Stimulated activated CD8-positive, alpha-beta memory T cell treated with anti-CD3 and anti-CD28 coated beads, Interleukin-7, amount 100 ng/mL, for 1 hour (primary cell): ENCODE data around the gene NOTCH4.
"Not testable (repeated sequence)": the region's sequence is repeated elsewhere in the genome, so short reads cannot be mapped to it uniquely, and the experiment has no call there.

Experiments used
- DNase-seq, 2 donors: peaks; one replicate each; pipeline ENCODE4 v3.0.0-alpha.2; 2020; ENCODE audit warnings: low read depth in 2 of 2

NOTCH4 gene

GRCh38 chr6:32216998-32217397, 6.9 kb downstream of the NOTCH4 start:
- no peak for DNase-seq

- DNase-seq, result no peak
These were observed 7.6 kb downstream of the NOTCH4 start for GRCh38 chr6:32216285-32216684.

GRCh38 chr6:32215617-32216016, 8.2 kb downstream of the NOTCH4 start:
- DNase-seq, result no peak

GRCh38 chr6:32214126-32214525, 9.7 kb downstream of the NOTCH4 start:
- DNase-seq, result no peak

DNA sequence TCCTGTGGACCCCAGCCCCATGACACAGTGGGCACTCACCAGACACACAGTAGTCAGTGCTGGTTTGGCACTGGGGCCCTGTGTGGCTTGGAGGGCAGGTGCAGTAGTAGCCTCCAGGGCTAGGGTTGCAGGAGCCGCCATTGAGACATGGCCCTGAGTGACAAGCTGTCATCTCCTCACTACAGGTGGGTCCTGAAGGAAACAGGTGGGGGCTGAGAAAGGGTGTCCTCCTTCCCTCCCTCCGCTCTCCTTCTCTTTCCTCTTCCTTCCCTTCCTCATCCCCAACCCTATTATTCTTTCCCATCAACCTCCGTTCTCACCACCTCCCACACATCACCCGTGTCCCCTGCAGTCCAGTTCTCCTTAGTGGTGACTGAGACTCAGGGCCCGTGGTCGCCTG, 10.2 kb downstream of the NOTCH4 start:
- DNase-seq, result no peak

DNA sequence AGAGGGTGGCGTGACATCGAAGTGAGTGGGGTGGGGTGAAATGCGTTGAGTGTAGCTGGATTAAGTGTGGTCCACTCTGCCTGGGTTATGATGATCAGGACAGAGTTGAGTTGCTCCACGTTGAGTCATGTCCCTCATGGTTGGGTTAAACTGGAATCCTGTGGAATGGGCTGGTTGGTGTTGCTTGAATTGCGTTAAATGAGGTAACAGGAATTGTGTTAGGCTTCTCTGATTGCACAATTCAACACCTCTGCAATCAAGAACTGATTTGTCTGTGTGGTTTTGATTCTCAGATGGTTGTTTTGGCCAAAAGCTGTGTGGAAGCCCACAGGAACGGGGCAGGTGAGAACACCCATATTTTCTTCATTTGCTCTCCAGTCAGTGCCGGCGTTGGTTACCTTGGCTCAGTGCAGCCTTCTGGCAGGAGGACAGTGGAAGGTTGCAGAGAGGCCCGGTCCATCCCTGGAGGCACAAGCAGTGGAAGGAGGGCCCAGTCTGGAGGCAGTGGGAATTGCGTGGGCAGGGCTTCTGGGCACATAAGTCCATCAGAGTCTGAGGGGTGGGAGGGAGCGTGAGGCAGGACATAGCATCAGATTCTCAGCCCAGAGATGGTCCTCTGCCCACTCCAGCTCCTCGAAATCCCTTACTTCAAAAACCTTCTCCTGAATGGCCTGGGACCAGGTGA, 11.6 kb downstream of the NOTCH4 start:
- no peak for DNase-seq

DNA sequence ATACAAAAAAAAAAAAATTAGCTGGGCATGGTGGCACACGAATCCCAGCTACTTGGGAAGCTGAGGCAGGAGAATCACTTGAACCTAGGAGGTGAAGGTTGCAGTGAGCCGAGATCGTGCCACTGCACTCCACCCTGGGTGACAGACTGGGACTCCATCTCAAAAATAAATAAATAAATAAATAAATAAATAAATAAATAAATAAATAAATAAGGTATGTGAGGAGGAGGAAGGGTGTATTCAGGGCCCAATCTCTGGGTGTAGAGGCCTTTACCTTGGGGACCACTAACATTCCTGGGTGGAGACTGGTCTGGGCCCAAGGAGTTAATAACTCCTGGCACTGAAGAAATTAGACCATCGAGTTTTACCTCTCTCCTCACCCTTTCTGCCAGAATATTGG, 12.4 kb downstream of the NOTCH4 start:
- DNase-seq, result not testable (repeated sequence)

DNA sequence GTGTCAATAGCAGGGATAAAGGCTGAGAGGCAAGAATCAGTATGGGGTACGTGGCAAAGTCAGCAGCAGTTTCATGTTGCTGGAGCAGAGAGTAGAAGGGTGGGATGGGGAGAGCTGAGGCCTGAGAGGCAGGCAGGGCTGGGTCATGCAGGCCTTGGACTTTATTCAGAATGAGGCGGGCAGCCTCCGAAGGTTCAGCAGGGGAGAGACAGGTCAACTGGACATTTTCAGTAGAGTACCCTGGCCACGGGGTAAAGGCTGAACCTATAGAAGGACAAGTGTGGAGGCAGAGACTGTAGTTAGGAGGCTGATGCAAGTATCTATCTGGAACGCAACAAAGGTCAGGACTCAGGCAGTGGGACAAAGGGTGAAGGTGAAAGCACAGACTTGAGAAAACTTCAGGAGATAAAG, 13.7 kb downstream of the NOTCH4 start:
- no peak for DNase-seq

GRCh38 chr6:32208996-32209395, 14.9 kb downstream of the NOTCH4 start:
- no peak for DNase-seq

DNA sequence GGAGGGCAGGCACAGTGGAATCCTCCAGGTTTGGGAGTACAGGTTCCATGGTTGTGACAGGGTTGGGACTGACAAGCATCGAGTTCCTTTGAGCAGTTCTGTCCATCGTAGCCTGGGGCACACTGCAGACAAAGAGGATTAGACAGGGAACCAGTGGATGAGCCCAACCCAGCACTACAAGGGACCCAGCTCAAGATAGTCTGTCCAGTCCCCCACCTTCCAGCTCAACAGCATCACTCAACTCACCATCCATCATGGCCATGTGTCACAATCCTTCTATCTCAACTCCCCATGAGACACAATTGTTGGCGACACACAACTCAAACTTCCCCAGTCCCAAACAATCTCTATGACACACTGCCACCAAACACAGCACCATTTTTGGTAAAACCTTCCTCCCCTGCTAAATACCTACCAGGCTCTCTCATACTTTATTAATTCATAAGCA, 19.6 kb downstream of the NOTCH4 start:
- DNase-seq, result no peak

DNA sequence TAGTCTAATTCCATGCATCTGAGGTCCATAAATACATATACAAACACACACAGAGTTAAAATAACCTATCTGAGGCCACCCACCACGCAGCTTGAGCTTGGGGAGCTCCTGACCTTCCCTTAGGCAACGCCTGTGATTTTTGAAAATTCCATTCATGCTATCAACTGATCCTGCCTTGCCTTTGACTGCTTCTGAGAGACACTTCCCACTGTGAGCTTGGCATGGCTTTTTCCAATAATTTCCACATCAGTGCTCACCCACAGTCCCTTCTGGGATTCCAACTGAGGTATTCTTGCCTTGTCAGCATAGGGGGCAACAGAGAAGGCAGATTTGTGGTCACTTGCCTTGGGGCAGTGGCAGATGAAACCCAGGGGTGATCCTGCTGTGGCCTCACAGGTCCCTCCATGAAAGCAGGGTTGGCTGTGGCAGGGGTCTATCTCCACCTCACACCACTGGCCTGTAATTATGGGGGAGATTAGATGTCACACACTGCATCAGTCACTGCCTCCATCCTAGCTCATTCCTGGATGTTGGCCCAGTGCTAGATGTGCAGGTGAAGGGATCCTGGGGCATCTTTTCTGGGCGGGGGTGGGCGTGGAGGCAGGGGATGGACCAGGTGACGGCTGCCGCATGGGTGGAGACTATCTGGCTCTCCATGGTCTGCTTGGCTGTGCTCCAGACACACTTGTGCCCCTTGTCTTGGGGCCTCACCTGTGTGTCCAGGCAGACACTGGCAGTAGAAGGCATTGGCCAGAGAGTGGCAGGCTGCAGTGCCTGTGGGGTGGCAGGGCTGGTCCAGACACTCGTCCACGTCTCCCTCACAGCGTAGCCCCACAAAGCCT, 20.2 kb downstream of the NOTCH4 start:
- no peak for DNase-seq

- DNase-seq, result no peak
These were observed 21.7 kb downstream of the NOTCH4 start for GRCh38 chr6:32202186-32202585.

GRCh38 chr6:32200711-32201475, 23.0 kb downstream of the NOTCH4 start:
- no peak for DNase-seq

- DNase-seq, result no peak
These were observed 25.0 kb downstream of the NOTCH4 start for GRCh38 chr6:32198866-32199265.

- no peak for DNase-seq
These were observed 25.5 kb downstream of the NOTCH4 start for GRCh38 chr6:32198345-32198696.

DNA sequence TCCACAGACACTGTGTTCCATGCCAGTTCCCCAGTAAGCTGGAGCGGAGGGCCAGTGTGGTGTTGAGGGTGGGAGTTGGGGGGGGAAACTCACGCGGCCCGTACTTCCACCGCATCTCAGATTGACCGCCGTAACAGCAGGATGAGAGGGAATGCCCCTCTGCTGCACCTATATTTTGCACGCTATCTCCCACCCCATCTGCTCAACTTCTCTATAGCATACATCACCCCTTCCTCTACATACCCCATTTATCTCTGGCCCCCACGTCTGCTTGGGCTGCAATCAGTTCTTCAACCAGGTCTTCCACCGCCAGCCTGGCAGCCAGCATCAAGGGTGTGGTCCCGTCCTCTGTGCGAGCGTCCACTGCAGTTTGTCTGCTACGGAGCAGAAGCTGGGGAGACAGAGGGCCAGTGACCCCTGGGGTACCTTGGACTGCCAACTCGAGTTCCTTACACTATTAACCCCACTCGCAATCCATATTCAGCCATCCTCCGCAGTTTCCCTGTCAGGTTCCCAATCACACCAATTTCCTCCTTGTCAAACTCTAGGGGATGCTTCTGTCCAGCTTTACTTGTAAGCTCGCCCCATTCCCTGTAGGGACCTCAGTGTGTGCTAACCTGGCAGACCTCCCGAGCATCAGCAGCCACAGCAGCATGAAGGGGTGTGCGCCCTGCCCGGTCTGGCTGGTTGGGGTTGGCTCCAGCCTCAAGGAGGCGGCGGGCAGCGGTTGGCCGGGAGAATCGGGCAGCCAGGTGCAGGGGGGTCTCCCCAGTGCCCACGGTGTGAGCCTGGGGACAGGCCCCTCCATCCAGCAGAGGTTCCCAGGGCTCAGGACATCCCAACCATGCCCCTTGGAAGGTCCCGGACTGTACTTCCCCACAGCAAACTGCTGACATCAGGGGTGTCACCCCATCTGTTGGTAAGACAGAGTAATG, 26.9 kb downstream of the NOTCH4 start:
- no peak for DNase-seq

DNA sequence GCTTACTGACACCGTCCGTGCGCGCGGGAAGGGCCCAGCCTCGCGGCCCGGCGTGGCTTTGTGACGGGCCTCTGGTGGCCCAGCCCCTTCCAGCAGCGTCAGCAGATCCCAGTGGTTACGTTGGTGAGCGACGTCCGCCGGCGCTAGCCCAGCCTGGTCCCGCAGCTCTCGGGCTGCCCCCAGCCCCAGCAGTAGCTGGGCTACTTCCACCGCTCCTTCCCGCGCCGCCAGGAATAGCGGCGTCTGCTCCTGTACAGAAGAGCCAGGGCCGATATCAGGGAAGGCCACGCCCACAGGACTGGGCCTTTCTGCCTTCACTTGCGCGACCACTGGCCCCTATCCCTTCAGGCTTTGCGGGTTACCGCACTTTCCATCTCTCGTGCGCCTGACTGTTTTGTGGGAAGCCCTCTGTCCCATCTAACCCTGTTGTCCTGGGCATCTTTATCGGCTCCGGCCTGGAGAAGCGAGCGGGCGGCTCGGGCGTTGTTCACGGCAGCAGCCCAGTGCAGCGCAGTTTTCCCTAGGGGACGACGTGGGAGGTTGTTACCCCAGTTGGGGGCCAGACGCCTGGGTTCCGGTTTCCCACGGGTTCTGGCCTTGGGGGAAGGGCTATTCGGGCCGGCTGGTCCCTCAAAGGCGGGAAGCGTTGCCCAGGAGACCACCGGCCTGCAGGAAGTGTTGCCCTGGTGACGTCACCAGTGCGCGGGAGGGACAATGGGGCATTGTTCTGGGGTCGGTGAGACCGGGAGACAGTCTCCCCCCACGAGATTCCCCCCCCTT, 27.8 kb downstream of the NOTCH4 start:
- no peak for DNase-seq

GRCh38 chr6:32195652-32195901, 28.3 kb downstream of the NOTCH4 start:
- peak; percentile 99 to 100 for DNase-seq

DNA sequence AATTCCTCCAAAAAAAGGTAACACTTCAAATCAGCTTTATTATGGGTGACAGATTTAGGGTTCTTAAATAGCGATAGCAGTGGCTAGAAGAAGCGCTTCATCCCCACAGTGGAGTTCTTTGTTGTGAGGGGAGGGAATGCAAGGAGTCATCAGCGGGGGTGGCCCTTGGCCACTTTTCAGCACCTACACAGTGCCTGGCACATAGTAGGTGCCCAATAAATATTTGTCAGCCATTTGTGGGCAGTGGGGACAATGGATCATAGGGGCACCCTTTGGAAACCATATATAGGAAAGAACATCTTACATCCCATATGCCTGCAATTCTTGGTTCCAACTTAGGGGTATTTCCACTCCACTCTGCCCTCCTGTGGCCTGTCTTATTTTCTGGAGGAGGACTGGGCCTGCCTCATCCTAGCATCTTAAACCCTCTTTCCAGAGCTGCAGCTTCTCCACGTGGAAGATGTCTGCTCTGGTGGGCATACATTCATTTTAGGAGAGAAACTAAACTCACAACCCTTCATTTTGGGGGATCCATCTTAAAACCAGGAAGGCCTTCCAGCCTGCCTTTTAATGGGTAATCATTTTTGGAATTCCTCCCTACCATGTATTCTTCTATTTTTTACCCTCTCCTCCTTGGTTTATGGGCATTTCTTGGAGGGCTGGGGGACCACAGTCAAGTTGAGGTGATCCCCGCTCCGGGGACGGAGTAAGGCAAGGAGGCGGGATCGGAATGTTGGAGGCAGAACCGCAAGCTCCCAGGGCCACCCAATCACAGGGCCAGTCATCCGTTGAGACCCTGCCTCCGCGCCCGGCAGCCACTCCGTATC, 28.8 kb downstream of the NOTCH4 start:
- no peak for DNase-seq

GRCh38 chr6:32194388-32194787, 29.5 kb downstream of the NOTCH4 start:
- no peak for DNase-seq
